GM12864 (cell line): Measurements from ENCODE around the gene MPRIP.
A peak's percentile ranks its signal among the peaks of the same experiment; 100 is the strongest.

Experiments
- DNase-seq: peaks from one replicate; pipeline ENCODE4 v3.0.0-alpha.2; 2011; ENCODE audit warnings: low read depth
- H3K4me3 ChIP-seq: 2 replicates; pipeline ENCODE4 v1.5.1; 2011; ENCODE audit warnings: mild to moderate bottlenecking, low read depth, low read length, control low read depth
- TF ChIP-seq, protein P1 (sequence below): IDR thresholded peaks from 2 replicates; pipeline ENCODE4 v1.5.1; 2011; ENCODE audit warnings: low read depth, mild to moderate bottlenecking, moderate library complexity, low read length, control low read depth, inconsistent platforms; ENCODE audit errors: missing control alignments

MPRIP gene

DNA sequence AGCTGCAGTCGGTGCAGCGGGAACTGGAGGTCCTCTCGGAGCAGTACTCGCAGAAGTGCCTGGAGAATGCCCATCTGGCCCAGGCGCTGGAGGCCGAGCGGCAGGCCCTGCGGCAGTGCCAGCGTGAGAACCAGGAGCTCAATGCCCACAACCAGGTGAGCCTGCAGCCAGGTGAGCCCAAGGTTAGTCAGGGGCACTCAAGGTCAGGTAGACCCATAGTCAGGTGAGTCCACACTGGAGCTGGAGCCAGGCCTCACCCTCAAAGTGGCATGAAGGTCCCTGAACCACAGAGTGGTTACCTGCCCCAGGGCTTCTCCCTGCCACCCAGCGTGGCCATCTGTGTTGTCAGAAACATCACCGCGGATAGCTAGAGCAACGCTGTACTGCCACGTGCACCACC, 131.7 kb downstream of the MPRIP start:
- TF ChIP-seq, protein P1, sequence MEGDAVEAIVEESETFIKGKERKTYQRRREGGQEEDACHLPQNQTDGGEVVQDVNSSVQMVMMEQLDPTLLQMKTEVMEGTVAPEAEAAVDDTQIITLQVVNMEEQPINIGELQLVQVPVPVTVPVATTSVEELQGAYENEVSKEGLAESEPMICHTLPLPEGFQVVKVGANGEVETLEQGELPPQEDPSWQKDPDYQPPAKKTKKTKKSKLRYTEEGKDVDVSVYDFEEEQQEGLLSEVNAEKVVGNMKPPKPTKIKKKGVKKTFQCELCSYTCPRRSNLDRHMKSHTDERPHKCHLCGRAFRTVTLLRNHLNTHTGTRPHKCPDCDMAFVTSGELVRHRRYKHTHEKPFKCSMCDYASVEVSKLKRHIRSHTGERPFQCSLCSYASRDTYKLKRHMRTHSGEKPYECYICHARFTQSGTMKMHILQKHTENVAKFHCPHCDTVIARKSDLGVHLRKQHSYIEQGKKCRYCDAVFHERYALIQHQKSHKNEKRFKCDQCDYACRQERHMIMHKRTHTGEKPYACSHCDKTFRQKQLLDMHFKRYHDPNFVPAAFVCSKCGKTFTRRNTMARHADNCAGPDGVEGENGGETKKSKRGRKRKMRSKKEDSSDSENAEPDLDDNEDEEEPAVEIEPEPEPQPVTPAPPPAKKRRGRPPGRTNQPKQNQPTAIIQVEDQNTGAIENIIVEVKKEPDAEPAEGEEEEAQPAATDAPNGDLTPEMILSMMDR = no peak
- H3K4me3 ChIP-seq = no peak overlapping the region
- no peak for DNase-seq

DNA sequence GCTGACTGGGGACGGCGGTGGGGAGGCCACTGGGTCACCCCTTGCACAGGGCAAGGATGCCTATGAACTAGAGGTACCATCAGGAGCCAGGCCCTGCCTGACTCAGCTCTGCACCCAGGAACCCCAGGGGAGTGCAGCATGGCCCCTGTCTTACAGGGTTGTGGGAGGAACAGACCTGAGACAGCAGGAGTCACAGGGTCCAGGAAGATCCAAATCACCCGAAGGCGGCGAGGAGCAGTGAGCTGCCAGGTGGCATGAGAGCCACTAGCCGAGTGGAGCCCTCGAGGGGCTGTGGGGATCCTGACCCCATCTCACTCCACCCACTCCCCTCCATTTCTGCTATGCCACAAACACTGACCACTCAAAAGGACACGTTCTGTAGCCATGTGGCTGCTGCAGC, 133.1 kb downstream of the MPRIP start:
- no peak for DNase-seq
- H3K4me3 ChIP-seq = no peak overlapping the region
- TF ChIP-seq, protein P1 = no peak

DNA sequence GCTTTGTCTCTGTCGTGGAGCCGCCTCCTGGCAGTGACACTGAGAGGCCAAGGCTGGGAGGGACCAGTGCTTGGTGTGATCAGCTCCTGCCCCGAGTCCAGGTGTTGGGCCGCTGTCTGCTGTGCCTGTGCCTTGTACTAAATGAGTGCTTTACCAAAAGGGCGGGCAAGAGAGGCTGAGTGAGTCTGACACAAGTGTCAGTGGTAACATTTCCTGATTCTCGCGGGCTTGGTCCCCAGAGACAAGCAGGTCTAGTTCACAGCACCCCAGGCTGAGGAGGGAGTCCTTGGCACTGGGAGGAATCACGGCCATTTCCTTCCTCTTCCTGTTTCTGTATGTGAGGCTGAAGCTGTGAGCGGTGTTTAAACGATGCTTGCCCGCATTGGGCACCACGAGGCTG, 133.7 kb downstream of the MPRIP start:
- H3K4me3 ChIP-seq = no peak overlapping the region
- TF ChIP-seq, protein P1 = no peak
- no peak for DNase-seq

DNA sequence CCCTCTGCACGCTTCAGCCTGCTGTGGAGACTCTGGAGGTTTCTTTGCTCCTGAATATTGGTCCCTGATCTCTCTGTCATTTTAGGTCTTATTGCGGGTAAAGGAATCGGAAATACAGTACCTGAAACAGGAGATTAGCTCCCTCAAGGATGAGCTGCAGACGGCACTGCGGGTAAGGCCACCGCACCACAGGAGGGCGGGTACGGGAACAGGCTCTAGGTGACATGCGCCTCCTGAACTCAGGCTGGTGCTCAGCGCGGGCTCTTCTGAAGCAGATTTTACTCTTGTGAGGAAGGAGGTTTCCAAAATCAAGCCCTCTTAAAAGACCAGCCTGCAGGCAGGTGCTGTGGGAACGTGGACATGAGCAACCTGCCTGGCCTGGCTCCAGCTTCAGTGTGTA, 134.1 kb downstream of the MPRIP start:
- DNase-seq = no peak
- H3K4me3 ChIP-seq = no peak overlapping the region
- TF ChIP-seq, protein P1 = no peak

DNA sequence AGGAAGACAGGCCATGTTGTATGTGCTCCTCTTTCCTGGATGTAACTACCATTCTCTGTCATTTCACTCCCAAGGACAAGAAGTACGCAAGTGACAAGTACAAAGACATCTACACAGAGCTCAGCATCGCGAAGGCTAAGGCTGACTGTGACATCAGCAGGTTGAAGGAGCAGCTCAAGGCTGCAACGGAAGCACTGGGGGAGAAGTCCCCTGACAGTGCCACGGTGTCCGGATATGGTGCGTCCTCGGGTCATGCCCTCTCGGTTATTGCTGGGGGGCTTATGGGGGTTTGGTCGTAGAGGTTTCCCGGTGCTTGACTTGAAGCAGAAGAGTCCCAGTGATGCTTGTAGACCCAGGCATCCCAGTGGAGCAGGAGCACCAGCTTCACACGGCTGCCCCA, 134.9 kb downstream of the MPRIP start:
- no peak for DNase-seq
- H3K4me3 ChIP-seq = no peak overlapping the region
- TF ChIP-seq, protein P1 = no peak

DNA sequence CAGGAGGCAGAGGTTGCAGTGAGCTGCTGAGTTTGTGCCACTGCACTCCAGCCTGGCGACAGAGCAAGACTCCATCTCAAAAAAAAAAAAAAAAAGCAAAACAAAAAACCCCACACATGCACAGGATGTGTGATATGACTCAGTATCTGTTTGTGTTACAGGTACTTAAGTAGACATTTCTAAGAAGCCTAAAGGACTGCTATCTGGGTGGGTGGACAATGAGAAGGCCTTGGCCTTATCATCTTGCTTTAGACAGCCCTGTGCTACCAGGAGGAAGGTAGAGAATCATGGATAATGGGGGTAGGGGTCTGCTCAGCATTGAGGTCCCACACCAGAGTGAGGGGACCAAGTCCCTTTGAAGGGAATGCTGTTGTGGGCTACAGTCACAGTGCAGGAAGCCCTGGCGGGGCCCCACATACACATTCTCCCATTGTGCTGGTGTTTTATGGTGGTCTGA, 137.1 kb downstream of the MPRIP start:
- DNase-seq = peak; percentile 46
- TF ChIP-seq, protein P1 = no peak
- no peak overlapping the region for H3K4me3 ChIP-seq

DNA sequence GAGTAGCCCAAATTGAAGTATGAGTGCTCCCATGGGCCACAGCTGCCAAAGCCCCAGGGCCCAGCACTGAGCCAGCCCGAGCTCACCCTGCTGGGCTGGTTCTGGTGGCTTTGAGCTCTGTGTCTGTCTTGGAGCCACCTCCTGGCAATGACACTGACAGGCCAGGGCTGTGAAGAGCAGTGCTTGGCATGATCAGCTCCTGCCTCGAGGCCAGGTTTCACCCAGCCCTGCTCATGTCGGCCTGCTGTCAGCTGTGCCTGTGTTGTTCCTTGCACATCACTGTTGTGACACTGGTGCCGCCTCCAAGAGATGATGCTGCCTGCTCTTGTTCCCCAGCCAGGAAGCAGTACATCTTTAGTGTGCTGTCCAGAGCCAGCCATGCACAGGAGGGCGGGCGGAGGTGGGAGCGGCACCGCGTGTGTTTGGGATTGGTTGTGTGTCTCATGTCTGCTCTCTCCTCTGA, 137.9 kb downstream of the MPRIP start:
- no peak overlapping the region for H3K4me3 ChIP-seq
- DNase-seq = no peak
- TF ChIP-seq, protein P1 = no peak
